Bronchial epithelial cell (primary cell): ENCODE data around the gene RBM19. TPM values are rescaled to one million over a fixed set of nuclear protein-coding genes. Genes with fewer than 3 reads are reported as not detected.
"Not testable (repeated sequence)": the region's sequence is repeated elsewhere in the genome, so short reads cannot be mapped to it uniquely, and the experiment has no call there.

Experiments used
- DNase-seq: peaks from one replicate; pipeline ENCODE4 v3.0.0-alpha.2; 2010; ENCODE audit warnings: low read depth
- FAIRE-seq: peaks from 2 replicates; lab custom pipeline; 2011; peaks lifted over from hg19 to GRCh38; lab: Jason Lieb, UNC
- H3K27me3 ChIP-seq: 2 replicates; pipeline ENCODE4 v1.5.1; 2011; ENCODE audit warnings: low read length; ENCODE audit not compliant: control insufficient read depth, insufficient read depth
- H3K36me3 ChIP-seq: 2 replicates; pipeline ENCODE4 v1.5.1; 2011; ENCODE audit warnings: low read length; ENCODE audit not compliant: control insufficient read depth, insufficient read depth
- H3K4me3 ChIP-seq: 2 replicates; pipeline ENCODE4 v1.5.1; 2011; ENCODE audit warnings: mild to moderate bottlenecking, low read depth, low read length, control low read depth
- total RNA-seq: library from RNA; depleted of rRNA; stranded (reverse); fragments of >200 nt; gene quantifications from 2 replicates; pipeline ENCODE4 v1.2.1, GENCODE V29; 2014
- TF ChIP-seq, protein P1 (sequence below): IDR thresholded peaks from 2 replicates; pipeline ENCODE4 v1.5.1; 2011; ENCODE audit warnings: mild to moderate bottlenecking, moderate library complexity, low read length, control low read depth, inconsistent platforms; ENCODE audit not compliant: insufficient read depth, severe bottlenecking

The RBM19 gene
- total RNA-seq, 1 donor from 2014 or later: 19.0 TPM

DNA sequence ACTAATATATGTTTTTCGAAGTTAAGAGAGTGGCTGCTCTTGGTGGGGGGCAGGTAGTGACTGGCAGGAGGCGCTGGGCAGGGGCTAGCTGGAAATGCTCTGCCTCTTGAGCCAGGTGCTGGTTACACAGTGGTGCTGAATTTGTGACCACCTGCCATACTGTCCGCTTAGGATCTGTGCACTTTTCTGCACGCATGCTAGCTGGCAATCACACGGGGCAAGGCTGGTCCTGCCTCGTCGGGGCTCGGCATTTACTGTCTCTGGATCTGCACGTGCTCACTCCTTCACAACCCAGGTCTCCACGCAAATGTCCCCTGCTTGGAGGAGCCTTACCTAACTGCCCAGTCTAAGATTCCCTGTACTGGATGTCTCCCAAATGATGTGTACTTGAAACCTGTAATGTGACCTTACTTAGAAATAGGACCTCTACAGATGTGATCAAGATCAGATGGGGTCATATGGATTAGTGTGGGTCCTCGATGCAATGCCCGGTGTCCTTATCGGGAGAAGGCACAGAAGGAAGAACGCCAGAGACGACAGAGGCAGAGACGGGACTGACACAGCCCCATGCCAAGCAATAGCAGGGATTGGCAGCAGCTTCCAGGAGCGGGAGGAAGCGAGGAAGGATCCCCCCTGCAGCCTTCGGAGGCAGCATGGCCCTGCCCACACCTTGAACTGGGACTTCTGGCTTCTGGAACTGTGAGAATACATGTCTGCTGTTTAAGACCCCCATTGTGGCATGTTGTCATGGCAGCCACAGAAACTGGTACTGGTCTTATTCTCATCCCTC, 59.5 kb downstream of the RBM19 start:
- Histone ChIP-seq H3K36me3 (peaks cover 10% of the 10 kb centered on the region), H3K4me3 (no peak overlapping the region), H3K27me3 (no peaks in the 10 kb centered on the region)
- DNase-seq (no peak), FAIRE-seq (peak; percentile 85)
- TF ChIP-seq, protein P1, sequence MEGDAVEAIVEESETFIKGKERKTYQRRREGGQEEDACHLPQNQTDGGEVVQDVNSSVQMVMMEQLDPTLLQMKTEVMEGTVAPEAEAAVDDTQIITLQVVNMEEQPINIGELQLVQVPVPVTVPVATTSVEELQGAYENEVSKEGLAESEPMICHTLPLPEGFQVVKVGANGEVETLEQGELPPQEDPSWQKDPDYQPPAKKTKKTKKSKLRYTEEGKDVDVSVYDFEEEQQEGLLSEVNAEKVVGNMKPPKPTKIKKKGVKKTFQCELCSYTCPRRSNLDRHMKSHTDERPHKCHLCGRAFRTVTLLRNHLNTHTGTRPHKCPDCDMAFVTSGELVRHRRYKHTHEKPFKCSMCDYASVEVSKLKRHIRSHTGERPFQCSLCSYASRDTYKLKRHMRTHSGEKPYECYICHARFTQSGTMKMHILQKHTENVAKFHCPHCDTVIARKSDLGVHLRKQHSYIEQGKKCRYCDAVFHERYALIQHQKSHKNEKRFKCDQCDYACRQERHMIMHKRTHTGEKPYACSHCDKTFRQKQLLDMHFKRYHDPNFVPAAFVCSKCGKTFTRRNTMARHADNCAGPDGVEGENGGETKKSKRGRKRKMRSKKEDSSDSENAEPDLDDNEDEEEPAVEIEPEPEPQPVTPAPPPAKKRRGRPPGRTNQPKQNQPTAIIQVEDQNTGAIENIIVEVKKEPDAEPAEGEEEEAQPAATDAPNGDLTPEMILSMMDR: no peak

DNA sequence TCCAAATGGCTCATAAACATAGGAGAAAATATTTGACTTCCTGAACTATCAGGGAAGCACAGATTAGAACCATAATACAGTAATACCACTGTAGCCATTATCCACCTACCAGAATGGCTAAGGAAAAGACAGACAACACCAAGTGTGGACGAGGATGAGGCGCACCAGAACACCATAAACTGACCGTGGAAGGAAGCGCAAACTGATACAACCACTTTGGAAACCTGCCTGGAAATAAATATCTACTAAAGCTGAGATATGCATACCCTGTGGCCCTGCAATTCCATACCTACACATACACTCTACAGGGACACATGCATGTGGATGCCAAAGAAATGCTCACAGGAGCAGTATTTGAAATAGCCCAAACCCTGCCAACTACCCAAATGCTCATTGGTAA, 60.3 kb downstream of the RBM19 start:
- peaks cover 10% of the 10 kb centered on the region for H3K36me3 ChIP-seq
- FAIRE-seq: no peak

DNA sequence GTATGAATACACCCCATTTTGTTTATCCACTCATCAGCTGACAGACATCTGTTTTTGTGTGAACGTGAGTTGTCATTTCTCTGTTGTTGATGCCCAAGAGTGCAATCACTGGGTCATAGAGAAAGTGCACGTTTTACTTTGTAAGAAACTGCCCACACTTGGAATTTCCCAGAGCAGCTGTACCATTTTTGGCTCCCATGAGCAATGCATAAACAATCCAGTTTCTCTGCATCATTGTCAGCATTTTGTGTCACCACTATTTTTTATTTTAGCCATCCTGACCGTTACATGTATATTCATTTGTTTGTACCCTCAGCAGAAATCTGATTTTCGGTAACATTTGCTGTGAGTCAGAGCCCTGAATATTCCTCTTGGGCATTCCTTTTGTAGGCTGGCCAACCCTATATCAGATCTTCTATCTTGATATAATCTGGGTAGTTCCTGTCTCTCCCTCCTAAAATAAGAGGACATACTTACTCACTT, 62.7 kb downstream of the RBM19 start:
- H3K27me3 ChIP-seq: no peaks in the 10 kb centered on the region
- no peak overlapping the region for H3K4me3 ChIP-seq
- H3K36me3 ChIP-seq: peaks cover 6% of the 10 kb centered on the region
- no peak for DNase-seq
- no peak for FAIRE-seq
- TF ChIP-seq, protein P1: no peak

More for the DNA sequence above, 60.3 kb downstream of the RBM19 start:
- Histone ChIP-seq H3K4me3 (no peak overlapping the region), H3K27me3 (no peaks in the 10 kb centered on the region)
- TF ChIP-seq, protein P1: no peak
- no peak for DNase-seq

DNA sequence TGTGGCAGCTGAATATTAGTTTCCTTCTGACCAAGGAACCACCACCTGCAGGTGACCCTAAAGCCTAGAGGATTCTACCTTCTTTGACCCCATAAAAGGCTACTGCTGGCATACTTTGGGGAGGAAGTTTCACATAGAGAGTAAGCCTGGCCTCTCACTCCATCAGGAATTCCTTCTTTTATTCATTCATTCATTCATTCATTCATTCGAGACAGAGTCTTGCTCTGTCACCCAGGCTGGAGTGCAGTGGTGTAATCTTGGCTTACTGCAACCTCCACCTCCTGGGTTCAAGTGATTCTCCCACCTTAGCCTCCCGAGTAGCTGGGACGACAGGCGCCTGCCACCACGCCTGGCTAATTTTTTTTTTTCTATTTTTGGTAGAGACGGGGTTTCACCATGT, 64.8 kb downstream of the RBM19 start:
- not testable (repeated sequence) for H3K27me3 ChIP-seq, FAIRE-seq, H3K36me3 ChIP-seq, H3K4me3 ChIP-seq, DNase-seq

DNA sequence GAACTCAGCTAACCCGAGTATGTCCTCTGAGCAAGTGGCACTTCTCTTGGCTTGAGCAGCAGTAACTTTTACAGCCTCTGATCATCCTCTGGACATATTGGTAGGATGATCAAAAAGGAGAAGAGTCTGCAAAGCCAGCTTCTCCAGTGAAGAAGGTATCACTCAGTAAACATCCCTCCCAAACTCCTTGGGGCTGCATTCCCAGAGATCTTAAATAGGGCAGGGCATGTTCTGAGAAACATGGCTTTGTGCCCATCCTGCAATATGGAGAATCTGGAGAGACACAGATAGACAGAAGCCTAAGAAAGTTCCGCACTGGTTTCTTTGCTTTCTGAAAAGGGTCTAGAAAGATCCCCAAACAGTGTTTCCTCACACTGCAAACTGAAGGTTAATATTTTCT, 65.4 kb downstream of the RBM19 start:
- FAIRE-seq (no peak), DNase-seq (peak; percentile 12)
- TF ChIP-seq, protein P1: no peak

DNA sequence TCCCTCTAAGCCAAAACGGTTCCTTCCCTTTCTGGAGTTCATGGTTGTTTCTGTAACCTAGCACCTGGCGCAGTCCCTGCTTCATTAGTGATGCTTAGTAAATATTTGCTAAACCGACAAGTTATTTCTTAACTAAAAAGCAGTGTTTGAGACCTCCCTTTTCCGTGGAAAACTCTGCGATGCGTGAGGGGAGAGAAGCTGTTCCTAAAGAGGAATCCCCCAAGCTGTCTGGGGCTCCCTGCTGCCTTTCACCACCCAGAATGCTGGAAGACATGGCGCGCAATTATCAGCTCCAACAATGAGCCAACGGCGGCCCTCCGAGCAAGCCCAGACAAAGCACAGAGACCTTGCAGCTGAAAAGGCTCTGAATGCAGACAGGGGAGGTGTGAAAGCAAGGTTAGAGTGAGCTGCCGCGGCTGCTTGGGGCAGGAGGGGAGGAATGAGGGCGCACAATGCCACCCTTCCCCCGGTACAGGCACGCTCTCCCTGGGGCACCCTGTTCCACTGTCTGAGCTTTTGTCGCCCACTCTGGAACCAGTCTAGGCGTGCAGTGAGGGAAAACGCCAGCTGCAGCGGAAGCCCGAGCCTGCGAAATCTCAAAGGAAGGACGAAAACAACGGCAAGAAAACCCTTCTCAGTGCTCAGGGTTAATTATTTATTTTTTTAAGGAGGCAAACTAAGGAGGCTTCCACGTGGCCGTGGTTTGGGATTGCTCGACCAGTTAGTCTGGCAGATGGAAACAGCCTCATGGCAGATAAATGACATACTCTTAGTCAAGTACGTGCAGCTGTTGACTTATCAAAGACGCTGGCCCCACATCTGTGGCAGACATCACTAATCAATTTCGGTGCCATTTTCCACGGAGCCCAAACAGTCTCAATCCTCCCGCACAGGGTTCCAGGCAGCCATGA, 66.3 kb downstream of the RBM19 start:
- DNase-seq: peak; percentile 68

More for the DNA sequence above, 65.4 kb downstream of the RBM19 start:
- no peak overlapping the region for H3K4me3 ChIP-seq
- peaks cover 1% of the 10 kb centered on the region for H3K36me3 ChIP-seq
- H3K27me3 ChIP-seq: no peaks in the 10 kb centered on the region

More for the DNA sequence above, 66.3 kb downstream of the RBM19 start:
- Histone ChIP-seq H3K36me3 (peaks cover 1% of the 10 kb centered on the region), H3K27me3 (no peaks in the 10 kb centered on the region), H3K4me3 (peak overlapping the region; percentile 1)
- no peak for FAIRE-seq
- TF ChIP-seq, protein P1: no peak
